Heart right ventricle (tissue), 16 donors: ENCODE measurements around the gene GNAL. TPM values are rescaled to one million over a fixed set of nuclear protein-coding genes. Genes with fewer than 3 reads are reported as not detected.

Experiments used
- ATAC-seq, 8 donors: fragments of 200-7000 bp; cut with Tn5 transposase; one replicate each; pipeline ENCODE4 v1.9.1; 2020; ENCODE audit warnings: mild to moderate bottlenecking in 8 of 8, moderate library complexity in 8 of 8, moderate number of reproducible peaks in 1 of 8
- DNase-seq, 2 donors: peaks; one replicate each; pipeline ENCODE4 v3.0.0-alpha.2; 2020
- H3K27ac ChIP-seq, 10 donors: fragments of 200-600 bp; sonication (generic) in 2 of 10; one replicate each; pipeline versions ENCODE4 v1.5.0 to v1.8.0; 2020 to 2022; ENCODE audit warnings: mild to moderate bottlenecking in 3 of 10
- H3K27me3 ChIP-seq, 7 donors: fragments of 200-600 bp; one replicate each; pipeline ENCODE4 v1.8.0; 2021 to 2022; ENCODE audit warnings: mild to moderate bottlenecking in 2 of 7
- H3K36me3 ChIP-seq, 9 donors: fragments of 200-600 bp; sonication (generic) in 1 of 9; one replicate each; pipeline versions ENCODE4 v1.5.0 to v1.8.0; 2020 to 2022; ENCODE audit warnings: mild to moderate bottlenecking in 2 of 9
- H3K4me1 ChIP-seq, 9 donors: fragments of 200-600 bp; sonication (generic) in 1 of 9; one replicate each; pipeline versions ENCODE4 v1.5.0 to v1.8.0; 2020 to 2022; ENCODE audit warnings: mild to moderate bottlenecking in 4 of 9
- H3K4me3 ChIP-seq, 10 donors: fragments of 200-600 bp; sonication (generic) in 2 of 10; one replicate each; pipeline versions ENCODE4 v1.5.0 to v1.8.0; 2020 to 2022; ENCODE audit warnings: mild to moderate bottlenecking in 7 of 10, moderate library complexity in 2 of 10
- H3K9me3 ChIP-seq, 11 donors: fragments of 200-600 bp in 10 of 11; sonication (generic) in 2 of 11; one replicate each; pipeline versions ENCODE4 v1.5.0 to v1.8.0; 2013 to 2022; ENCODE audit warnings: mild to moderate bottlenecking in 2 of 11, control low read depth in 1 of 11, moderate library complexity in 1 of 11
- WGBS, 2 donors: extraction: QIAGEN DNeasy Blood & Tissue Kit; methylation state at CpG; one replicate each; pipeline ENCODE4 v1.1.7; 2013; ENCODE audit warnings: inconsistent platforms in 1 of 2; 5-methylcytosine and 5-hydroxymethylcytosine counted together
- intact Hi-C, 10 donors: fragments of 100-400 bp; cut with DNase I; formaldehyde crosslinking; loops; one replicate each; pipeline versions ENCODE4 v1.11.1 to v1.14.2; 2022
- polyA plus RNA-seq, 2 donors: library from polyadenylated mRNA; stranded (reverse); fragments of 200-250 nt; gene quantifications; one replicate each; pipeline ENCODE4 v1.2.3, GENCODE V29; 2013
- total RNA-seq, 10 donors: library from RNA; stranded (reverse); fragmentation: NEBNext Ultra II Directional in 3 of 10; extraction: Animal tissue kit (Norgen Biotek cat#: 25700) in 3 of 10; gene quantifications; one replicate each; pipeline versions ENCODE4 v1.2.1 to v1.2.4, GENCODE V29; 2021 to 2023
- TF ChIP-seq, protein P1 (sequence below), 9 donors: fragments of 200-600 bp; sonication (generic) in 2 of 9; IDR thresholded peaks; one replicate each; pipeline versions ENCODE4 v1.5.0 to v1.8.0; 2021 to 2022; ENCODE audit warnings: antibody characterized with exemption in 9 of 9, mild to moderate bottlenecking in 5 of 9, moderate library complexity in 1 of 9
- donor health status: Arrhythmogenic right ventricular cardiomyopathy.
- donor health status: ischemic (EF 13 %, LVEDD 7.1; RV severe dilation, severe dysfunction).
- donor health status: healthy with polysubstance abuse.
- donor health status: DM: no; HTN: yes; CAD: no.
- donor health status: DM: no; HTN: no; CAD: no.
- donor health status: ischemic (EF 25% LVEDD 6.9; RV normal size, moderate dysfunction).
- donor health status: ischemic (EF 25% LVEDD 5.7; RV mildly dilated, moderate dysfunction).
- donor health status: healthy.
- donor health status: DM: yes; HTN: yes; CAD: no.
- donor health status: Ischemic cardiomyopathy.
- donor health status: ischemic (EF 35%, LVEDD 5.7; RV mildly dilated, moderate dysfunction).
- donor health status: nonischemic (EF 11% LVEDD 7.7; RV severe dilation, severe dysfunction).
- donor health status: DM: yes; HTN: yes; CAD: no.
- donor health status: PGD.
- donor health status: ischemic (EF 29% LVEDD 5.4; RV normal size, mild dysfunction).
- donor health status: nonischemic (EF 23%, LVEDD 6.1; RV moderate dilation, normal function).

Gene GNAL
- total and polyA plus RNA-seq, 12 donors = 0.42 to 6.9 (median 1.6) TPM

DNA sequence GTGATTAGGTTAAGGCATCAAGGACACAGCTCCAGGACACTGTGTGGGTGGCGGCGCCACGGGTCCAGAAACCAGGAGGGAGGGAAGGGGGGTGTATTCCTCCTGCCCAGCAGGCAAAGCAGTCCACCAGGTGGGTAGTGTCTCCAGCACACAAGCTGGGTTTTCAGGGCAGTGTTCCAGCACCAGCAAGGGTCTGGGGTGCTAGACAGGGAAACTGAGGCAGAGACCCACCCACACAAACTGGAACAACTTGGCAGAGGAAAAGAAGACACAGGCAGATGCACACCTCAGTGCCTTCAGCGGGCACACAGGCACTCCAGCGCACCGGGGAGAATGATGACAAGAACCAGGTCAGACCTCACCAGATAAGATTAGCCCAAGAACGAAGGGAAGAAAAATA lies 28.4 kb upstream of the GNAL start:
- intact Hi-C loops = loop anchor here in 1 of 10 donors (10.0 kb wide), 1 partner anchor 574 kb away; no protein-coding TSS in a partner anchor

DNA sequence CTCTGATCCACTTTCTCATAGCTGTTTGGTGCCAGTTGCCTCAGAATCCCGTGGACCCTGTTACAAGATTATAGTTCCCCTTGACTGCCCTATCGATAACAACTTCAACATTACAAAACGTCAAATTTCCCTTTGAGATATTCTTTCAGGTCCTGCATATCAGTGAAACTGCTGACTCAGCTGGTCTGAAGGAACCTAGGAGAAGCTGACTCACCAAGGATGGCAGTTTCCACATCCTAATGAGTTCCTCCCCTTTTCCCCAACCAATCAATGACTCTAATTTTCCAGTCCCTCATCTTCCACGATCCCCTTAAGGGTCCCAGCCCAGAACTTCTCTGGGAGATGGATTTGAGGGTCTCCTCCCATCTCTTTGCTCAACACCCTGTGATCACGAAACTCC lies 27.6 kb upstream of the GNAL start:
- no peaks in the 10 kb centered on the region for H3K4me1 ChIP-seq
- peaks cover 0 to 78% (median 58%) of the 10 kb centered on the region in 7 donors for H3K27me3 ChIP-seq
- DNase-seq (no peak), ATAC-seq (no peak)
- no peak overlapping the region for H3K4me3 ChIP-seq
- TF ChIP-seq, protein P1, sequence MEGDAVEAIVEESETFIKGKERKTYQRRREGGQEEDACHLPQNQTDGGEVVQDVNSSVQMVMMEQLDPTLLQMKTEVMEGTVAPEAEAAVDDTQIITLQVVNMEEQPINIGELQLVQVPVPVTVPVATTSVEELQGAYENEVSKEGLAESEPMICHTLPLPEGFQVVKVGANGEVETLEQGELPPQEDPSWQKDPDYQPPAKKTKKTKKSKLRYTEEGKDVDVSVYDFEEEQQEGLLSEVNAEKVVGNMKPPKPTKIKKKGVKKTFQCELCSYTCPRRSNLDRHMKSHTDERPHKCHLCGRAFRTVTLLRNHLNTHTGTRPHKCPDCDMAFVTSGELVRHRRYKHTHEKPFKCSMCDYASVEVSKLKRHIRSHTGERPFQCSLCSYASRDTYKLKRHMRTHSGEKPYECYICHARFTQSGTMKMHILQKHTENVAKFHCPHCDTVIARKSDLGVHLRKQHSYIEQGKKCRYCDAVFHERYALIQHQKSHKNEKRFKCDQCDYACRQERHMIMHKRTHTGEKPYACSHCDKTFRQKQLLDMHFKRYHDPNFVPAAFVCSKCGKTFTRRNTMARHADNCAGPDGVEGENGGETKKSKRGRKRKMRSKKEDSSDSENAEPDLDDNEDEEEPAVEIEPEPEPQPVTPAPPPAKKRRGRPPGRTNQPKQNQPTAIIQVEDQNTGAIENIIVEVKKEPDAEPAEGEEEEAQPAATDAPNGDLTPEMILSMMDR (IDR thresholded peaks at IDR 0.05) = no peak
- WGBS, 2 donors = 70 to 73% methylated on average over 5 of the region's 5 CpGs
- no peak overlapping the region for H3K27ac ChIP-seq
- intact Hi-C loops = loop anchor here in 1 of 10 donors (10.0 kb wide), 1 partner anchor 573 kb away; no protein-coding TSS in a partner anchor
- H3K36me3 ChIP-seq = no peaks in the 10 kb centered on the region
- no peaks in the 10 kb centered on the region for H3K9me3 ChIP-seq

More for the DNA sequence above, 28.4 kb upstream of the GNAL start:
- Histone ChIP-seq H3K9me3 (no peaks in the 10 kb centered on the region), H3K36me3 (no peaks in the 10 kb centered on the region), H3K4me3 (no peak overlapping the region), H3K4me1 (peaks cover 0 to under 1% (median 0%) of the 10 kb centered on the region in 9 donors), H3K27me3 (peaks cover 0 to 79% (median 58%) of the 10 kb centered on the region in 7 donors), H3K27ac (no peak overlapping the region)
- ATAC-seq (no peak), DNase-seq (no peak)
- TF ChIP-seq, protein P1 (IDR thresholded peaks at IDR 0.05) = no peak
- 53 to 57% methylated on average over 7 of the region's 7 CpGs for WGBS, 2 donors

DNA sequence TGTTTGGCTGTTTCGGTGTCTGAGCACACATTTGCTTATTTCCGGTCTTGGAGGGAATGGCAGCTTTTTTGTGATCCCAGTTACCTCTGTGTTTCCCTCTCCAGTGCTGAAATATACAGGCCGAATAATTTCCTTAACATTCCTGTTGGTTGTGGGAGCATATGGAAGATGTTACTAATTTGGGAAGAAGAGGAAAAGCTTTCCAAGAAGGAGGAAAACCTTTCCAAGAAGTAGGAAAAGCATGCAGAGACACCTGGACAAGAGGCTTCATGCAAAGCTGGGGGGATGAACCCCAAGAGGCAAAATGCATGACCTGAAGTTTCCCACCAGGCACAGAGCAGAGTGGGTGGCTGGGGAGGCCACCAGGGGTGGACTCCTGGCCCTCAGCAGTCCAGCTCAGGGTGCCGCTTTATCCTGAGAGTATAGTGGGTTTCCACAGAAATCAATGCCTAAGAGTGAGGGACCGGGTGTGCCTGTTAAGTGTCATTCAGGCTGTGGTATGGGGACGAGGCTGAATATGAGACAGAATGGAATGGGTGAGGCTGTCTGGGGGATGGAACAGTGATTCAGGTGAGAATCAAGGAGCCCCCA lies 25.5 kb upstream of the GNAL start:
- intact Hi-C loops = loop anchor here in 1 of 10 donors (10.0 kb wide), 1 partner anchor 571 kb away; no protein-coding TSS in a partner anchor
- peaks cover 0 to 67% (median 51%) of the 10 kb centered on the region in 7 donors for H3K27me3 ChIP-seq
- H3K4me1 ChIP-seq = no peaks in the 10 kb centered on the region
- TF ChIP-seq, protein P1 (IDR thresholded peaks at IDR 0.05) = no peak
- no peak for DNase-seq
- no peaks in the 10 kb centered on the region for H3K9me3 ChIP-seq
- no peaks in the 10 kb centered on the region for H3K36me3 ChIP-seq
- H3K4me3 ChIP-seq = no peak overlapping the region
- no peak overlapping the region for H3K27ac ChIP-seq
- no peak for ATAC-seq
- 75 to 78% methylated on average over 6 of the region's 6 CpGs for WGBS, 2 donors

DNA sequence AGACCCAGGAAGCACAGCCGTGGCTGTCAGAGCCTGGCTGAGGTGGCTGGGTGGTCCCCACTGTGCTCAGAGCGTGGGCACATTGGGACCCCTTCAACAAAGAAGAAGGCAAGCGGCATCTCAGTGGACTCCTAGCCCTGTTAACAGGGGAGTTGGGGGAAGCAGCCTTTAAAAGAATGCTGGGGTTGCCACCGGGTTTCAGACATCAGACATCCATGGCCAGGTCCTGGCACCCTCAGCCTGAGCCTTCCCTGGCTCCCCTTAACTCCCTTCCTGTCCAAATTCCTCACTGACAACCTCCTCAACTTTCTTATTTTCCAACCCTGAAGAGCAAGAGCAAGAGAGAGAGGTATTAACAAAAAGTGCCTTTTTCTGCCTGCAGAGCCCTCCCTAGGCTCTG lies 24.8 kb upstream of the GNAL start:
- 61 to 70% methylated on average over 4 of the region's 4 CpGs for WGBS, 2 donors
- Histone ChIP-seq H3K27me3 (peaks cover 0 to 62% (median 48%) of the 10 kb centered on the region in 7 donors), H3K27ac (no peak overlapping the region), H3K9me3 (no peaks in the 10 kb centered on the region), H3K4me3 (no peak overlapping the region), H3K36me3 (no peaks in the 10 kb centered on the region), H3K4me1 (no peaks in the 10 kb centered on the region)
- DNase-seq (no peak), ATAC-seq (no peak)
- intact Hi-C loops = loop anchor here in 1 of 10 donors (10.0 kb wide), 1 partner anchor 571 kb away; no protein-coding TSS in a partner anchor
- TF ChIP-seq, protein P1 (IDR thresholded peaks at IDR 0.05) = no peak
